Activated CD4-positive, alpha-beta T cell treated with anti-CD3 and anti-CD28 coated beads, Interleukin-2, amount 50 U/mL, for 48 hours (primary cell): ENCODE data around the gene BPIFB1.

Source experiments
- DNase-seq, 2 experiments: peaks; one replicate each; pipeline ENCODE4 v3.0.0-alpha.2; 2020

Gene BPIFB1

DNA sequence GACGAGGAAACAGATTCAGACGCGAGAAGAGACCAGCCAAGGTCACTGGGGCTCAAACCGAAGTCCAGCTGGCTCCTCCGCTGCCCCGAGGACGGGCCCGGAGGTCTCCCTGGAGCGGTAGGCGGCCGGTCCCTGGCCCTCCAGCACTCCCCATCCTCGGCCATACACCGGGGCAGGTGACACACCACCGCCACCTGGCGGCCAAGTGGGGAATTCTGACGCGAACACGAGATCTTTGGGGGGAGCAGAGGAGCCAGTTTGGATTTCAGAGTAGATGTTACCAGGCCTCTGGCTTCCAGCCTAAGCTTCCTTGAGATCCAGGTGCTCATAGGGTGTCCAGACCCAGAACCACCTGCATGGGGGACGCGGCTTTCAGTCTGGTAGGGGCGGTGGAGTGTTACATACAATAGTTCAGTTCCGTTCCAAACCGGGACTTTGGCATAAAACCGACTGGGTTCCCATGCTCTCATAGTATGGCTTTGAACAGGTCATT is 16.1 kb downstream of the BPIFB1 start:
- peak; percentile 79 to 83 for DNase-seq

GRCh38 chr20:33301192-33301930 is 18.3 kb downstream of the BPIFB1 start:
- DNase-seq, result no peak

DNA sequence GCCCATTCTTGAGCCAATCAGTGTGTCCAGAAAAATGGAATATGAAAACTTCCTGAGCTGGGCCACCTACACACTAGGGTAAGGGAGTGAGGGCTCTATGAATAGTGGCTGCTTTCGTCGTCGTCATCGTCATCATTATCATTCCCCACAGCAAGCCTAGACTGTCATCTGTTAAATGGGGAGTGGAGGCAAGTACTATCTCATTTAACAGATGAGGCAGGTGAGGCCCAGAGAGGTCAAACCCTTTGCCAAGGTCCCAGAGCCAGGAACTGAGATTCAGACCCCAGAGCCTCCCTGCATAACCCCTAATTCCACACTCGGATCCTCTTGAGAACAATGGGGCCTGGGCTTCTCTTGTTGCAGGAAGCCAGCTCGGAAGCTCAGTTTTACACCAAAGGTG is 20.6 kb downstream of the BPIFB1 start:
- DNase-seq, result no peak

GRCh38 chr20:33304046-33304445 is 21.0 kb downstream of the BPIFB1 start:
- DNase-seq, result no peak

GRCh38 chr20:33305589-33306057 is 22.6 kb downstream of the BPIFB1 start:
- no peak for DNase-seq

- DNase-seq, result no peak
Observed at GRCh38 chr20:33306228-33306627, 23.2 kb downstream of the BPIFB1 start.

- DNase-seq, result no peak
Observed at GRCh38 chr20:33306807-33307206, 23.8 kb downstream of the BPIFB1 start.

GRCh38 chr20:33308668-33309067 is 25.7 kb downstream of the BPIFB1 start:
- no peak for DNase-seq

DNA sequence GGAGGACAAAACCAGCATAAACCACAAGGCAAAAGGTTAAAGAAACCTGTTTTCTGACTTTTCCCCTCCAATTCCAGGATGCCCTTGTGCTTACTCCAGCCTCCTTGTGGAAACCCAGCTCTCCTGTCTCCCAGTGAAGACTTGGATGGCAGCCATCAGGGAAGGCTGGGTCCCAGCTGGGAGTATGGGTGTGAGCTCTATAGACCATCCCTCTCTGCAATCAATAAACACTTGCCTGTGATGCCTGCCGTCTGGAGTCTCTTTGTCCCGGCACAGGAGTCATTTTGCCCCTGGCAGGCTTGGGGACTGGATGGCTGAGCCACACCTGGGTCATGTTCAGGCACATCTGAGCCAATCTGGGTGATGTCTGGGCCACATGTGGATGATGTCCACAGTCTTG is 26.6 kb downstream of the BPIFB1 start:
- DNase-seq, result no peak

DNA sequence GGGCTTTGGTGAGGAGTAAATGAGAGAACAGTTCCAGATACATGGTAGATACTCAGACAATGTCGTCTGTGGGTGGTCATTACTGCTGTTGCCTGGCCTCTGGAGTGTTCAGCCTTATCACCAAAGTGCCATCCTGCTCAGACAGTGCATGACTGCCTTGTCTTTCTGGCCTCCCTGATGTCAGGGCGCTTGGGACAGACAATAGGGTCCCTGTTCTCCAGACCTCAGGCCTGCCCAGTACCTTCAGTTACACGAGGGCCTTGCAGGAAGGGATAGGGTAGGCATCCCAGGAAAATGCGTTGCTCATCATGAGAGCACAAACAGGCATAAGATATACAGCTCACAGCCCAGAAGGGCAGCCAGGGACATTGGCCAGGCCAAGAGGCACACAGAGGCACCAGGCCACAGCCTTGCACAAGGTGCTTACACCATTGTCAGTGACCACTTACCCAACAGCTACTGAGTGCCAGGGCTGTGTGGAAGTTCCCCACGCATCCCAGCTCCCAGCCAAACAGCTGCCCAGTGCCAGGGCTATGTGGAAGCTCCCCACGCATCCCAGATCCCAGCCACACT is 27.4 kb downstream of the BPIFB1 start:
- no peak for DNase-seq

GRCh38 chr20:33311011-33311410 is 28.0 kb downstream of the BPIFB1 start:
- no peak for DNase-seq

DNA sequence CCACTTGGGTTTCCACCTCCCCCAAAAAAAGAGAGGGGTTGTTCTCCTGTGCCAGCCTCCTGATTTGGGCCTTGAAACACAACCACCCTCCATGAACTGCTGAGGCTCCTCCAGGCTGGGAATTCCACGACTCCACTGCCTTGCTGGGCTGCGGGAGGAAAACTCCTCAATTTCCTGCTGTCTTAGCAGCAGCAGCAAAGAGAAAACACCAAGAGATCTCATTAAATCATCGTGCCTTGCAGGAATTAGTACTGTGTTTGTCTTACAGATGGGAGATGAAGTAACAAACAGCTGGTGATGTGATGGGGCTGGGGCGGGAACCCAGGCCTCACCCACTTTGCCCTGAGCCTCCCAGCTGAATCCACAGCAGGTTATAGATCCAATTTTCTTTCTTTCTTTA is 29.0 kb downstream of the BPIFB1 start:
- DNase-seq, result no peak

DNA sequence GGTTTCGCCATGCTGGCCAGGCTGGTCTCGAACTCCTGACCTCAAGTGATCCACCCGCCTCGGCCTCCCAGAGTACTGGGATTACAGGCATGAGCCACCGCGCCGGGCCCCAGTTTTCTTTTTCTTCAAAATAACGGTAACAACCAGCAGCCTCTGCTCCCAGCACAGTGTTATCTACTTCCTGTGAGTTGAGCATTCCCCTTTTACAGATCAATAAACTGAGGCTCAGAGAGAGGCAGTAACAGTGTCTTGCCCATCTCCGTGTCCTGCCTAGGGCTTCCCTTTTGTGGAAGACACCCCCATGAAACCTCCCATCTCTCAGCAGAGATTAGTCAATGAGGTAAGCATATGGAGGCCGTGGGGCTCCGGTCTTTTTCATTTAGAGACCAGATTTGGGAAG is 29.6 kb downstream of the BPIFB1 start:
- DNase-seq, result no peak

- no peak for DNase-seq
Observed at GRCh38 chr20:33313686-33314314, 30.8 kb downstream of the BPIFB1 start.

- DNase-seq, result no peak
Observed at GRCh38 chr20:33316343-33316742, 33.3 kb downstream of the BPIFB1 start.

DNA sequence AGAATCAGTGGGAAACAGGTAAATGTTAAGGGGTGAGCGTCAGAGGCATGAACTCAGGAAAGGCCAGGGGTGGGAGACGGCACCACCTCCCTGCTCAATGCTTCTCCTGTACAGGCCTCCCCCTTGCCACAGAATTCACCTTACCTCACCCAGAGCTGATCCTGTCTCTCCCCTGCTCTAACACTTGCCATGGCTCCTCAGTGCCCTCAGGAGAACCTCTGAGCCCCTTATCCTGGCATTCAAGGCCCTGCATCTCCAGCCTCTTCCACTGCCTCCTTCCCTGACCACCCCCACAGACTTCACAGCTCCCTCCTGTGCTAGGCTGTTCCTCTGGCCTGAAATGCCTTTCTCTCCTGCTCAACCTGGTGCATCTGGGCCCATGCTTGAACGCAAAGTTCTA is 33.9 kb downstream of the BPIFB1 start:
- DNase-seq, result no peak

GRCh38 chr20:33317424-33318095 is 34.5 kb downstream of the BPIFB1 start:
- no peak for DNase-seq

DNA sequence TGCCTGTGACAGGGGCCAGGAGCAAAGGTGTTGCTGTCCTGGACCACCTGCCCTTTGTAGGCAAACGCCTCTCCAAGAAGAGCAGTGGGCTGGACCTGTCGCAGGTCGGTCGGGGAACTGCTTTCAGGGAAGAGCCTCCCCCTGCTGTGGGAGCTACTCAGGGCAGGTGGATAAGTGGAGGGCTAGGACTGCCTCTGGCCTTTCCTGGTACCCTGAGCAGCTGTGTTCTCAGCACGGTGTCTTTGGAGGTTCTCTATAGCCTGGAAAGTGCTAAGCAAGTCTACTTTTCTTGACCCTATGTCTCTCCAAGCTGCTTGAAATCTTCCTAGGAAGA is 35.0 kb downstream of the BPIFB1 start:
- no peak for DNase-seq

DNA sequence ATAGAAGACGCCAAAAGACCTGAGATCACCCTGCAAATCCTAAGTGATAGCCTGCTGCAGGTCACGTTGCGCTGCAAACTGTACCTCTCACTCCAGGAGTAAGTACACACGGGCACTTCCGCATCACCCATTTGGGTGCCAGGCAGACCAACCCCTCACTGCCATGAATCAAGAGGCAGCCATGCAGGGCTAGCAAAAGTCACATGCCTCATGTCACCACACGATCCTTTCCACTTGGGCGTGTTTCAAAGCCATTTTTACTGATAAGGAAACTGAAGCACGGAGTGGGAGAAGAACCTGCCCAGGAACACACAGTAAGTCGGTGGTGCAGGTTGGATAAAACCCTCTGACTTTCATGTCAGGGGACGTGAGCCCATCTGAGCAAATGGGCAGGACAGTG is 37.0 kb downstream of the BPIFB1 start:
- no peak for DNase-seq

- no peak for DNase-seq
Observed at GRCh38 chr20:33322456-33322855, 39.4 kb downstream of the BPIFB1 start.

DNA sequence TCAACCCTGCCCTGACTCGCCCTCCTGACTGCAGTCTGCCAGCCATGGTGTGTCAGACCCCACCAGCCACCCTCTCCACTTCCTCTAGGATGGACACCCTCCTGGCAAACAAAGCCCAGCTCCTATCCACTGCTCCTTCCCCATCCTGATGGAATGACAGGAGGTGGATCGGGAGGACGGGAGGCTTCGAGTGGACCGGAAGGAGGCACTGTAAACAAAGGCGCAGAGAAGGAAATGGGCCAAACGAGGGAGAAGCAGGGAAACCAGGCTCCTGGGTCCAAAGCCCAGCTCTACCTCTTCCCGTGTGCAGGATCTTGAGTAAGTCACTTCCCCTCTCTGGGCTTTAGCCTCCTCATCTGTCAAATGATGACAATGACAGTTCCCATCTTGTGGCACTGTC is 40.2 kb downstream of the BPIFB1 start:
- DNase-seq, result no peak

DNA sequence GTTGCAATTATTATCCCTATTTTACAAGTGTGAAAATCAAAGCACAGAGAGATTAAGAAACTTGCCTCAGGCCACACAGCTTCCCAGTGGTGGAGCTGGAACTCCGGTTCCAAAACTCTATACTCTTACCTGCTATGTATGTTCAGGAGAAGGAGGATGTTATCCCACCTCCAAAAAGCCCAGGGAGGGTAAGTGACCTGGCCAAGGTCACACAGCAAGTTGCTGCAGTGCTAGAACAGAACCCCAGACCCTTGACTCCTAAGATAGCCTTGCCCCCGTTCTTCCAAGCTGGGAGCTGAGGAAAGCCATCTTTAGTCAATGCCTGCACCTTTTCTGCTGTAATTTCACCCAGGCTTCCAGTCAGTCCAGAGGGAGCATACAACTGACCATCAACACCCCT is 42.3 kb downstream of the BPIFB1 start:
- no peak for DNase-seq
